ENCODE data around the gene NXPH4. TPM values are rescaled to one million over a fixed set of nuclear protein-coding genes. Genes with fewer than 3 reads are reported as not detected.

NXPH4 gene
- total RNA-seq, 1 donor from 2014 or later, result 6.6 TPM

GRCh38 chr12:57204454-57204853 lies 12.1 kb upstream of the NXPH4 start:
- no peak for DNase-seq

- no peak for DNase-seq
These were observed 11.4 kb upstream of the NXPH4 start for GRCh38 chr12:57205186-57205585.

GRCh38 chr12:57205931-57206330 lies 10.7 kb upstream of the NXPH4 start:
- no peak for DNase-seq

DNA sequence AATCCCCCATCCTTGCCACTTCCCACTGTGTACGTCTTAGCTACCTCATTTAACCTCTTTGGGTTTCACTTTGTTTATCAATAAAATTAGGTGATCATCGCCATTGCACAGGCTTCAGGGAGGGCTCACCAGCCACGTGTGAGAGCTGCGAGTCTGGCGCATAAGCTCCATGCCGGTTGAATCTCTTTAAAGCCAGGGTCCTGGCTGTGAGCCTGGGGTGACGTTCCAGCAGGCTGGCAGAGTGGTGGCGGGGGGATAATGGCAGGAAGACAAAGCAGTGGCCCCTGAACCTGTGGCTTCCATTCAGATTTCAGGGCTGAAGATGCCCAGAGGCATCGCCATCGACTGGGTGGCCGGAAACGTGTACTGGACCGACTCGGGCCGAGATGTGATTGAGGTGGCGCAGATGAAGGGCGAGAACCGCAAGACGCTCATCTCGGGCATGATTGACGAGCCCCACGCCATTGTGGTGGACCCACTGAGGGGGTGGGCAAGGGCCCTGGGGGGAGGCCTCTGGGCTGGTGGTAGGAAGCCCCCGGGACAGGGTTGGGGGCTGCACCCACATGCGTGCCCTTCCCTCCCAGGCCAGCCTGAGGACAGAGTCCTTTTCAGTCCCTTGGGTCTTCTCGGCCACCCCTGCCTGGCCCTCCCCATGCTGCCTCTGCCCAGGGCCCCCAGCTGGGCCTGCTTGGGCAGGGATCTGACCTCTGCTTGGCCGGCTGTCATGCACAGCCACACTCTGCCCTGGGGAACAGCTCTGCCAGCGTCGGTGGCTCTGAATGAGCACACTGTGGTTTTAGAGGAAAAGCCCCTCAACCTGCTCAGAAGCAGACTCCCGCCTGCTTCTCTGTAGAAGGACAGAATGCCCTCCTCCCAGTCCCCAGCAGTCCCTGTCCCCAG lies 8.6 kb upstream of the NXPH4 start:
- DNase-seq, result no peak

GRCh38 chr12:57208631-57209282 lies 7.8 kb upstream of the NXPH4 start:
- DNase-seq, result no peak

GRCh38 chr12:57209916-57210315 lies 6.7 kb upstream of the NXPH4 start:
- DNase-seq, result no peak

DNA sequence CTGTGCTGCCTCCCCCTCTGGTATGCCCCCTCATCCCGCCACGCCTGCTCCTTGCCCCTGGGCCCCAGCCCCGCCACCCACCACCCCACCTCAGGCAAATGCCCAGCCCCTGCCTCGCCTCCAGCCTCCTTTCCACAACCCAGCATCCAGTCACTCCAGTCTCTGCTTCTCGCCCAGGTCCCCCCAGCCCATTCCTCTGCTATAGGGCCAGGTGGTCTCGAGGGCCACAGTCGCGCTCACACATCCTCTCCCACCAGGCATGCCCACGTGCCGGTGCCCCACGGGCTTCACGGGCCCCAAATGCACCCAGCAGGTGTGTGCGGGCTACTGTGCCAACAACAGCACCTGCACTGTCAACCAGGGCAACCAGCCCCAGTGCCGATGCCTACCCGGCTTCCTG lies 6.1 kb upstream of the NXPH4 start:
- no peak for DNase-seq

DNA sequence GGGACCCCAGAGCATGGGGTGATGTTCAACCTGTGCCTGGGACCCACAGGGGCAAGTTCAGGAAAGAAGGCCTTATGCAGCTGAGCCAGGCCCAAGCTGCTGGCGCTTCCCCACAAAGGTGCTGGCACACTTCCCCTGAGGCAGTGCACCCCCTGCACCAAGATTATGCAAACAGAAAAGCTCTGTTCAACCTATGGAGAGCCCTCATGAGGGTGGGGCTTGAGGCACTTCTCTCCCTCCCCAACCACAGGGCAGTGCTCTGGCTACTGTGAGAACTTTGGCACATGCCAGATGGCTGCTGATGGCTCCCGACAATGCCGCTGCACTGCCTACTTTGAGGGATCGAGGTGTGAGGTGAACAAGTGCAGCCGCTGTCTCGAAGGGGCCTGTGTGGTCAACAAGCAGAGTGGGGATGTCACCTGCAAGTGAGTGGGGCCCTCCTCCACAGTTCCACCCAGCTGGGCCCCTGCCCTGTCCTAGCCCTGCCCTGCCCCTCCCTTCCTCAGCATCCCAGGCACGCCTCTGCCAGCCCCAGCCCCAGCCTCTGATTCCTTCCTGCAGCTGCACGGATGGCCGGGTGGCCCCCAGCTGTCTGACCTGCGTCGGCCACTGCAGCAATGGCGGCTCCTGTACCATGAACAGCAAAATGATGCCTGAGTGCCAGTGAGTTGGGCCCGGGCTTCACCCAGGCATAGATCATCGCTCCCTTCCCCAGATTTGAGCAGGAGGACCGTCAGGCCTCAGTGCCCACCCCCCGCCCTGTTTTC lies 5.5 kb upstream of the NXPH4 start:
- no peak for DNase-seq

DNA sequence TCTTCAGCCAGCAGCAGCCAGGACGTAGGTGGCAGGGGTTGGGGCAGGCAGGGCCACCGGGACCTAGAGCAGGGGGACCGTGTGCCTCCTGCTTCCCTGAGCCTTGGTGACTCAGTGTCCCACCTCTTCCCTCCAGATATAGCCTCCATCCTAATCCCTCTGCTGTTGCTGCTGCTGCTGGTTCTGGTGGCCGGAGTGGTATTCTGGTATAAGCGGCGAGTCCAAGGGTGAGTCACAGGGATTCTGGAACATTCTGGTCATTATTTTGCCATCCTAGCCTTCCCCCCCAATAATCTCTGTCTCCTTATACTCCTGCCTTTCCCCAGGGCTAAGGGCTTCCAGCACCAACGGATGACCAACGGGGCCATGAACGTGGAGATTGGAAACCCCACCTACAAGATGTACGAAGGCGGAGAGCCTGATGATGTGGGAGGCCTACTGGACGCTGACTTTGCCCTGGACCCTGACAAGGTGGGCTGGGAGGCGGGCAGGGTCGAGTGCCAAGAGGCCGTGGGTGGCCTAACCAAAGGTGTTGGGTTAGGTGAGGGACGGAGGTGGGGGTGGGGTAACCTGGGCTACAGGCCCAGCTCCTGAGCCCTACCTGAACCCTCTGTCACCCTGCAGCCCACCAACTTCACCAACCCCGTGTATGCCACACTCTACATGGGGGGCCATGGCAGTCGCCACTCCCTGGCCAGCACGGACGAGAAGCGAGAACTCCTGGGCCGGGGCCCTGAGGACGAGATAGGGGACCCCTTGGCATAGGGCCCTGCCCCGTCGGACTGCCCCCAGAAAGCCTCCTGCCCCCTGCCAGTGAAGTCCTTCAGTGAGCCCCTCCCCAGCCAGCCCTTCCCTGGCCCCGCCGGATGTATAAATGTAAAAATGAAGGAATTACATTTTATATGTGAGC lies 4.5 kb upstream of the NXPH4 start:
- no peak for DNase-seq

- no peak for DNase-seq
These were observed 3.9 kb upstream of the NXPH4 start for GRCh38 chr12:57212701-57213057.

- peak; percentile 82 for DNase-seq
These were observed 3.4 kb upstream of the NXPH4 start for GRCh38 chr12:57213058-57213715.

DNA sequence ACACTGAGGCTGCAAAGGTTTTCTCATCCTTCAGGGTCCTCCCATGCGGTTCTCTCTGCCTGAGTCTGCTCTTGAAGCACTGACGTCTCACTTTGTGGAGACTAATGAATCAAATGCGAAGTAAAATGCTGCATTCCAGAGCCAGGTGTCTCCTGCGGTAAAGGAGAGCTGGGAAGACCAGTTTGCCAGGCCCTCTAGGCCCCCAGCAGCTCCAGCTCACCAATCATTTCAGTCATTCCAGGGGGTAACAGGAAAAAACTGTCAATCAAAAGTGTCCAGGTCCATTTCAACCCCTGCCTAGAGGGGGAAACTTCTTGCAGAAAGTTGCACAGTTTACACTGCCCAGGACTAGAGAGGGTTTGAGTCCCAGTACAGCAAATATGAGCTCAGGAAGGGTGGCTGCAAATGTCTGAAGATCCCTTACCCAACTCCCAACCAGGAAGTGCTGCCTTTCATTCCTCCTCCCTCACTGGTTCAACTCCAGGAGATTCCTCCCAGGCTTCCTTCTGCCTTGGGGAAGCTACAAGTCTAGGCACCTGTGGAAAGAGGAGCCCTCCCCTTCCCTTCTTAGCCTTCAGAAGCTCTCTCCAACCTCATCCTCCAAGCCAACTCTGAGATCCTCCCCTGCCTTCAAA lies 2.7 kb upstream of the NXPH4 start:
- DNase-seq, result peak; percentile 55

GRCh38 chr12:57214398-57214781 lies 2.2 kb upstream of the NXPH4 start:
- DNase-seq, result no peak

- no peak for DNase-seq
These were observed 1.5 kb upstream of the NXPH4 start for GRCh38 chr12:57215065-57215464.

DNA sequence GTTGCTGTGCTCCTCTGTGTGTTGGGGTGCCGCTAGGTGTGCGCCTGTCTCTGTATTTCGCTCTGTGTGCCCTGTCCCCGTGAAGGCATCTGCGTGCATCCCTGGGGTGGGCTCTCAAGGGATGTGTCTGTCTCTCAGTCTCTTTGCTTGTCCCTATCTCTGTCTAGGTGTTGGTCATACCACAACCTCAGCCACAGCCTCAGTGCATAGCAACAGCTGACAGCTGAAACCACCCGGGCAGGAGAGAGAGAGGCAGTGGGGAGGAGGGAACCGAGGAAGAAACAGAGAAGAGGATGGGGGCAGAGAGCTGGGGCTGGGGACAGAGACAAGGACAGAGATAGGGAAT lies 953 bp upstream of the NXPH4 start:
- DNase-seq, result no peak

GRCh38 chr12:57216921-57217879 lies 606 bp downstream of the NXPH4 start:
- DNase-seq, result no peak

DNA sequence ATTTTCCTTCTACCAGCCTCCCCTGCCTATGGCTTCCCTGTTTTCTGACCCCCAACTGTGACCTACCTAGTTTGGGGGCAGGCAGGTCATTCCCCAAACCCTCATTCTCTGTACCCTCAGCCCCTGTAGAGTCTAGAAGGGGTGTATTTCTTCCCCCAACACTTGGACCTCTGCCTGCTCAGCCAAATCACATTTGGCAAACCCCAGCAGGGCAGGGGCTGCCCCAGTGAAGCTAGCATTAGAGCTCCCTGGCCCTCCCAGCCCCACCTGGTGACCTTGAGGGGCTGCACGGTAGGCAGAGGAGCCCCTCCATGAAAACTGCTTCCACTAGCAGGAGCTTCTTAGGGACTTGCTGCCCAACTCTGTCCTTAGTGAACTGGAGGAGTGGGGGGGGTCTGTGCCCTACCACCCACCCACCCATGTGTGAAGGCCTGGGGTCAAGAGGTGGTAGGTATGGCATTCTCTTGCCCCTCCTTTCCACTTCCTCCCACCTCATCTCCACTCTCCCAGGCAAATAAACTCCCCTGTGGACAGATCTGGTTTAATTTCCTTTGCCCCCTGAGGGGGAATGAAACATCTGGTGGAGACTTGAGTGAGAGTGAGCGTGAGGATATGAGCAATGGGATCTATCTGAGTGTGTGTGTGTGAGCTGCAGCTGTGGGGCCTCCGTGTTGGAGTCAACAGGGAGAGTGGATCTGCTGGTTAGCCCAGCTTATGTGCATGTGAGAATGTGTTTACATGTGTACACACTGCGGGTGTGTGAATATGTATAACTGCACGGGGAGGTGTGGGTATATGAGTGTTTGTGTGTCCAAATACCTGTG lies 1.6 kb downstream of the NXPH4 start:
- peak; percentile 55 for DNase-seq

DNA sequence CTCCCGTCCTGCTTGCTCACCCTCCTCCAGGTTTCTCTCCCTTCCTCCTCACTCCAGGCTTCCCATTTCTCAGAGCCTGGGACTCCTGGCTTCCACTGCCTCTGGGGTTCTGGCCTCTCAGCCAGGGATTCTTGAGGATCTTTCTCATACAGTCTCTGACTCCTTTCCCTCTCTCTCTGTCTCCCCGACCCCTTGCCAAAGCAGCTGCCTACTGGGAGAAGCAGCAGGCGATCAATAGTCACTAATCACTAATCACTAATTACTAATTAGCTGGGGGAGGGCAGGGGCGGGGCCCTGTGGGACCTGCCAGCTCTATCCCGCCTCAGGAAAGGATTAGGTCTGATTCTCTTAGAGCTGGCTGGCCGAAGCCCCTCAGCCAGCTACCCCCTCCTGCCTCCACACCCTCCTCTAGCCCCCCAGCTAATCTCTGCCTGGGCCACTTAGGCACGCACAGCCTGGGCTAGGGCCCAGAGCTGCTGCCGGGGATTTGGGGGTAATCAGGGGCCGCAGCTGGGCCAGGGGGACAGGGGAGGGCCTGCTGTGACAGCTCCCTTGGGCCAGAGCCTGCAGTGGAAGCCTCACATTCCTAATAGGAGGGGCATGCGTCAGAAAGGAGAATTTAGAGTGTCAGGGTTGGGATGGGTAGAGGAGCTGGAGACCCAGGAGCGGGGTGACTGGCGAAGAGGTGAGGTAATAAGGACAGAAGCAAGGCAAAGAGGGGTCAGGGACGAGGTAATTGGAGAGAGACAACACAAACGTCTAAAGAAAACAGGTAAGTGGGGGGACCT lies 2.8 kb downstream of the NXPH4 start:
- DNase-seq, result no peak

All from skin of body (tissue), 2 donors.